ENCODE measurements around the gene GAGE10. TPM values are rescaled to one million over a fixed set of nuclear protein-coding genes. Genes with fewer than 3 reads are reported as not detected.

GAGE10 gene
- total RNA-seq, 1 donor from 2014 or later, result not detected

DNA sequence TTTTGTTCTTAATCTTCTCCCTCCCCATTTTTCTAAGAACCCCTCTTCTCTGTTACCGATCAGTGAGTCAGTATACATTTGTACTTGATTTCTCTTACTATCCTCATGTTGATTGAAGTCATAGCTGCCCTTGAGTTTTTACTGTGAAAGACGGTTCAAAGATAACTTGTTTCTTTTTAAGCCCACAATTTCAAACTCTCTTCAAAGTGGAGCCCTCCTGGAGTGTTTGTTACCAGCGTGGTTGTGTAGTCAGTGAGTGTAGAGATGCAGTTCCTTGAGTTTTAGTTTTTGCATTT is 26.0 kb upstream of the GAGE10 start:
- Mint-ChIP-seq H3K27me3 (no peaks in the 10 kb centered on the region), H3K4me1 (ENCODE audit: low read depth) (peaks cover 18% of the 10 kb centered on the region), H3K4me3 (ENCODE audit: low read depth) (no peak overlapping the region), H3K36me3 (ENCODE audit: insufficient read depth) (peaks cover 6% of the 10 kb centered on the region), H3K9me3 (ENCODE audit: low read depth) (peaks cover 11% of the 10 kb centered on the region), H3K27ac (peak overlapping the region; percentile 65)
- no peak for DNase-seq (ENCODE audit: low spot score, unreplicated experiment)
- TF ChIP-seq, protein P1, sequence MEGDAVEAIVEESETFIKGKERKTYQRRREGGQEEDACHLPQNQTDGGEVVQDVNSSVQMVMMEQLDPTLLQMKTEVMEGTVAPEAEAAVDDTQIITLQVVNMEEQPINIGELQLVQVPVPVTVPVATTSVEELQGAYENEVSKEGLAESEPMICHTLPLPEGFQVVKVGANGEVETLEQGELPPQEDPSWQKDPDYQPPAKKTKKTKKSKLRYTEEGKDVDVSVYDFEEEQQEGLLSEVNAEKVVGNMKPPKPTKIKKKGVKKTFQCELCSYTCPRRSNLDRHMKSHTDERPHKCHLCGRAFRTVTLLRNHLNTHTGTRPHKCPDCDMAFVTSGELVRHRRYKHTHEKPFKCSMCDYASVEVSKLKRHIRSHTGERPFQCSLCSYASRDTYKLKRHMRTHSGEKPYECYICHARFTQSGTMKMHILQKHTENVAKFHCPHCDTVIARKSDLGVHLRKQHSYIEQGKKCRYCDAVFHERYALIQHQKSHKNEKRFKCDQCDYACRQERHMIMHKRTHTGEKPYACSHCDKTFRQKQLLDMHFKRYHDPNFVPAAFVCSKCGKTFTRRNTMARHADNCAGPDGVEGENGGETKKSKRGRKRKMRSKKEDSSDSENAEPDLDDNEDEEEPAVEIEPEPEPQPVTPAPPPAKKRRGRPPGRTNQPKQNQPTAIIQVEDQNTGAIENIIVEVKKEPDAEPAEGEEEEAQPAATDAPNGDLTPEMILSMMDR (IDR thresholded peaks at IDR 0.05; ENCODE audit: unreplicated experiment), result no peak

DNA sequence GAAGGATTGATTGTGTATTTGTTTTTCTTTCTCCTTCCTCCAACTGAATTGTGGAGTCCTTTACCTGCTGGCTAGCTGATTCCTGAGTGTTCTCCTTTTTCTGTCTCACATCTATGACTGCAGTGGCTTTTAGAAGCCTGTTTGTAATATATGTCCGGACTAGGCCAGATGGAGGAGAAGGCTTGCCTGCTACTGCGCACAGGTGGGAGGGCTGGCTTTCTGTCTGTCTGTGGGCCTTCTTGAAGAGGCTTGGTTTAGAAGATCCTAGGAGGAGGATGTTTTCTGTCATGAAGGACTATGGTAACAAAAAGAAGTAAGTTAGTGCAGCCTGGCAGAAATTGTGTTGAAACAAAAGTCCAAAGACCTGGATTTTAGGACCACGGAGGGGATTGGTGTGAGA is 25.4 kb upstream of the GAGE10 start:
- TF ChIP-seq, protein P1 (IDR thresholded peaks at IDR 0.05; ENCODE audit: unreplicated experiment), result no peak
- peaks cover 6% of the 10 kb centered on the region for H3K36me3 Mint-ChIP-seq (ENCODE audit: insufficient read depth)
- H3K4me1 Mint-ChIP-seq (ENCODE audit: low read depth), result peaks cover 16% of the 10 kb centered on the region
- H3K4me3 Mint-ChIP-seq (ENCODE audit: low read depth), result no peak overlapping the region
- H3K27ac Mint-ChIP-seq, result peak overlapping the region; percentile 65
- DNase-seq (ENCODE audit: low spot score, unreplicated experiment), result no peak
- H3K9me3 Mint-ChIP-seq (ENCODE audit: low read depth), result peaks cover 11% of the 10 kb centered on the region
- H3K27me3 Mint-ChIP-seq, result no peaks in the 10 kb centered on the region

DNA sequence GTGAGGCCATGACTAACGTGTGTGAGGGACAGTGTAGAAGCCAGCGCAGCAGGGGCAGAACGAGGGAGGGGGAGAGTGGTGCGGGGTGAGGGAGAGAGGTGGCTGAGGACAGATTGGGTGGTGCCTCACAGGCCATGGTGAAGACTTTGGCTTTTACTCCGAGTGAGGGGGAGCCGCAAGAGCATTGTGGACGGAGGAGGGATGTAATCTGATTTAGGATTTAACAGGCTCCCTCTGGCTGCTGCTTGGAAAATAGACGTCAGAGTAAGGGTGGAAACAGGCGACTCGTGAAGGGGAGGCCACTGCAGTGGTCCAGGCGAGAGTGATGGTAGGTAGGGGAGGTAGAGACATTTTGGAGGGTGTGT is 20.8 kb upstream of the GAGE10 start:
- Mint-ChIP-seq H3K27me3 (no peaks in the 10 kb centered on the region), H3K9me3 (ENCODE audit: low read depth) (peaks cover 5% of the 10 kb centered on the region), H3K27ac (no peak overlapping the region), H3K4me3 (ENCODE audit: low read depth) (no peak overlapping the region), H3K36me3 (ENCODE audit: insufficient read depth) (peaks cover 1% of the 10 kb centered on the region), H3K4me1 (ENCODE audit: low read depth) (peaks cover 8% of the 10 kb centered on the region)
- no peak for DNase-seq (ENCODE audit: low spot score, unreplicated experiment)
- TF ChIP-seq, protein P1 (IDR thresholded peaks at IDR 0.05; ENCODE audit: unreplicated experiment), result no peak

DNA sequence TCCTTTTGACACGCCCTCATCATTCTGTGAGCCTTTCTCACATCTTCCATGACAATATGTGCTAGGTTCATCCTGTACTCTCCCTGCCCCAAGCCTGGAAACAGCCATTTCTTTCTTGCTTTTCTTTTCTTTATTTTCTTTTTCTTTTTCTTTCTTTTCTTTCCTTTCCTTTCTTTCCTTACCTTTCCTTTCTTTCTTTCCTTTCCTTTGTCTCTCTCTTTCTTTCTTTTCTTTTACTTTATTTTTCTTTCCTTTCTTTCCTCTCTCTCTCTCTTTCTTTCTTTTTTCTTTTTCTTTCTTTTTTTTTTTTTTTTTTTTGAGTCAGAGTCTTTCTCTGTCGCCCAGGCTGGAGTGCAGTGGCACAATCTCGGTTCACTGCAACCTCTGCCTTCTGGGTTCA is 19.2 kb upstream of the GAGE10 start:
- no peak overlapping the region for H3K27ac Mint-ChIP-seq
- peaks cover 1% of the 10 kb centered on the region for H3K36me3 Mint-ChIP-seq (ENCODE audit: insufficient read depth)
- H3K4me3 Mint-ChIP-seq (ENCODE audit: low read depth), result no peak overlapping the region
- TF ChIP-seq, protein P1 (IDR thresholded peaks at IDR 0.05; ENCODE audit: unreplicated experiment), result no peak
- no peaks in the 10 kb centered on the region for H3K27me3 Mint-ChIP-seq
- no peak for DNase-seq (ENCODE audit: low spot score, unreplicated experiment)
- H3K4me1 Mint-ChIP-seq (ENCODE audit: low read depth), result no peaks in the 10 kb centered on the region
- peaks cover 8% of the 10 kb centered on the region for H3K9me3 Mint-ChIP-seq (ENCODE audit: low read depth)

DNA sequence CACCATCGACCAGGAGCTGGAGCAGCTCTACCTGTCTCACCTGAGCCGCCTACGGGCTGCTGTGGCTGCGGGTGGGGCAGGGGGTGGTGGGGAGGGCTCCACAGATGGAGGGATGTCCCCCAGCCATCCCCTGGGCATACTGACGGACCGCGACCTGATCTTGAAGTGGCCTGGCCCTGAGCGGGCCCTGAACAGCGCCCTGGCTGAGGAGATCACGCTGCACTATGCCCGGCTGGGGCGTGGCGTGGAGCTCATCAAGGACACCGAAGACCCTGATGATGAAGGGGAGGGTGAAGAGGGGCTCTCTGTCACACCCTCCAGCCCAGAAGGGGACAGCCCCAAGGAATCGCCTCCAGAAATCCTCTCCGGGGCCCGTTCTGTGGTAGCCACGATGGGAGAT is 17.3 kb upstream of the GAGE10 start:
- Mint-ChIP-seq H3K4me3 (ENCODE audit: low read depth) (no peak overlapping the region), H3K27ac (no peak overlapping the region), H3K9me3 (ENCODE audit: low read depth) (peaks cover 6% of the 10 kb centered on the region), H3K27me3 (no peaks in the 10 kb centered on the region), H3K4me1 (ENCODE audit: low read depth) (no peaks in the 10 kb centered on the region), H3K36me3 (ENCODE audit: insufficient read depth) (peaks cover 1% of the 10 kb centered on the region)
- TF ChIP-seq, protein P1 (IDR thresholded peaks at IDR 0.05; ENCODE audit: unreplicated experiment), result no peak
- DNase-seq (ENCODE audit: low spot score, unreplicated experiment), result no peak

Measured in progenitor cell of endocrine pancreas (in vitro differentiated cells).